Calu3 (cell line): ENCODE results near the gene TPGS1. TPM values are rescaled to one million over a fixed set of nuclear protein-coding genes. Genes with fewer than 3 reads are reported as not detected.
A peak's percentile ranks its signal among the peaks of the same experiment; 100 is the strongest.

Experiments
- BruUV-seq: library from RNA; stranded (reverse); fragments of 400-500 nt; replicated peaks from 2 replicates; lab custom pipeline; 2021; lab: Mats Ljungman, UMichigan
- CTCF ChIA-PET: fragments of 300-600 bp; sonication (Branson Sonifier 250); formaldehyde crosslinking; loops from one replicate; lab custom pipeline; 2022; ENCODE audit warnings: antibody characterized with exemption; lab: Charles Lee
- DNase-seq: peaks from one replicate; pipeline ENCODE4 v3.0.0; 2022
- H3K27ac Mint-ChIP-seq: one replicate; pipeline ENCODE4 v1.8.0; 2022; ENCODE audit warnings: mixed read lengths; ENCODE audit not compliant: unreplicated experiment
- H3K27me3 Mint-ChIP-seq: one replicate; pipeline ENCODE4 v1.8.0; 2022; ENCODE audit warnings: mixed read lengths; ENCODE audit not compliant: unreplicated experiment
- H3K36me3 Mint-ChIP-seq: one replicate; pipeline ENCODE4 v1.8.0; 2022; ENCODE audit warnings: mild to moderate bottlenecking, moderate library complexity, mixed read lengths; ENCODE audit not compliant: insufficient read depth, unreplicated experiment
- H3K4me1 Mint-ChIP-seq: one replicate; pipeline ENCODE4 v1.8.0; 2022; ENCODE audit warnings: mild to moderate bottlenecking, low read depth, mixed read lengths; ENCODE audit not compliant: unreplicated experiment
- H3K4me3 Mint-ChIP-seq: one replicate; pipeline ENCODE4 v1.8.0; 2022; ENCODE audit warnings: mild to moderate bottlenecking, low read depth, moderate library complexity, mixed read lengths; ENCODE audit not compliant: unreplicated experiment
- H3K9me3 Mint-ChIP-seq: one replicate; pipeline ENCODE4 v1.8.0; 2022; ENCODE audit warnings: low read depth, mixed read lengths; ENCODE audit not compliant: unreplicated experiment
- CTCF ChIP-seq: fragments of 200-600 bp; IDR thresholded peaks from one replicate; pipeline ENCODE4 v1.8.0; 2022; ENCODE audit warnings: antibody characterized with exemption; ENCODE audit not compliant: unreplicated experiment
- intact Hi-C: fragments of 100-400 bp; cut with micrococcal nuclease; formaldehyde crosslinking; loops from one replicate; pipeline ENCODE4 v1.10.0; 2022; ENCODE audit not compliant: unreplicated experiment
- total RNA-seq: library from RNA; stranded (reverse); gene quantifications from 2 replicates; pipeline ENCODE4 v1.2.3, GENCODE V29; 2022

Gene TPGS1
- total RNA-seq, 1 experiment from 2014 or later: 9.0 TPM

DNA sequence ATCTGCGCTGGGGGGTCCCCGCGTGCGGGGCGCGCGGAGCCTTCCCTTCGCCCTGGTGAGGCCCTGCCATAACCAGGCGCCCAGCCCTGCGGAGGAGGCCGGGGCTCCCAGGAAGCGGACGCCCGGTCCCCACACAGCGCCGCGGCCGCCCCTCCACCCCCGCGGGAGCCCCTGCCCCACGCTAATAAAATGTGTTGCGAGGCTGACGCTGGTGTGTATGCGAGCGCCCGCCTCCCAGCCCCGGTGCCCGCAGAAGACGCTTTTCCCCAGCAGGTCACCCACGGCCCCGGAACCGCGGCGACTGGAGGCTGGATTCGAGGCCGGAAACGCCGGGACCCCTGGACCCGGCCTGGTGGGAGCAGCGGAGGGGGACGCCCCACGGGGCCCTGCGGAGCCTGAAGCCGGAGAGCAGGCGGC lies 12.2 kb downstream of the TPGS1 start:
- BruUV-seq: no TSS peak
- no peak for DNase-seq
- no peaks in the 10 kb centered on the region for H3K4me1 Mint-ChIP-seq
- intact Hi-C loops: no loop called here
- TF ChIP-seq CTCF: no peak
- H3K4me3 Mint-ChIP-seq: no peak overlapping the region
- H3K9me3 Mint-ChIP-seq: no peaks in the 10 kb centered on the region
- no peak overlapping the region for H3K27ac Mint-ChIP-seq
- no peaks in the 10 kb centered on the region for H3K36me3 Mint-ChIP-seq
- CTCF ChIA-PET: no interaction called here
- no peaks in the 10 kb centered on the region for H3K27me3 Mint-ChIP-seq

DNA sequence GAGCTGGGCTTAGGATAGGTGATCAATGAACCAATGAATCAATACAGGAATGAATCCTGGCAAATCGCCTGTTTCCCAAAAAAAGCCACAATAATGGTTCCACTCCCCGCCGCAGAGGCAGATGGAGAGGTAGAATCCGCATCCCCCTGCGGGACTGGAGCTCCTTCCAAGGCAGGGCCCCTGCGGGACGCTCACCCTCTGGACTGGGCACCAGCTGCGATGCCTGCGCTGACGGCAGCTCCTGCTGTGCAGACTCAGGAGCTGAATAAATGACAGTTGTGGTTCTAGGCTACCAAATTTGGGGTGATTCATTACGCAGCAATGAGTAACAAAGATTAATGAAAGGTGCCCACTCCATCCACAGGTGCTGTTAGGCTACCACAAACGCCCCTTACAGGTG lies 15.4 kb downstream of the TPGS1 start:
- intact Hi-C loops: no loop called here
- no peak for TF ChIP-seq CTCF
- H3K27ac Mint-ChIP-seq: no peak overlapping the region
- DNase-seq: no peak
- no peaks in the 10 kb centered on the region for H3K9me3 Mint-ChIP-seq
- no TSS peak for BruUV-seq
- no peaks in the 10 kb centered on the region for H3K36me3 Mint-ChIP-seq
- H3K4me1 Mint-ChIP-seq: no peaks in the 10 kb centered on the region
- no peak overlapping the region for H3K4me3 Mint-ChIP-seq
- CTCF ChIA-PET: no interaction called here
- H3K27me3 Mint-ChIP-seq: peaks cover 14% of the 10 kb centered on the region

DNA sequence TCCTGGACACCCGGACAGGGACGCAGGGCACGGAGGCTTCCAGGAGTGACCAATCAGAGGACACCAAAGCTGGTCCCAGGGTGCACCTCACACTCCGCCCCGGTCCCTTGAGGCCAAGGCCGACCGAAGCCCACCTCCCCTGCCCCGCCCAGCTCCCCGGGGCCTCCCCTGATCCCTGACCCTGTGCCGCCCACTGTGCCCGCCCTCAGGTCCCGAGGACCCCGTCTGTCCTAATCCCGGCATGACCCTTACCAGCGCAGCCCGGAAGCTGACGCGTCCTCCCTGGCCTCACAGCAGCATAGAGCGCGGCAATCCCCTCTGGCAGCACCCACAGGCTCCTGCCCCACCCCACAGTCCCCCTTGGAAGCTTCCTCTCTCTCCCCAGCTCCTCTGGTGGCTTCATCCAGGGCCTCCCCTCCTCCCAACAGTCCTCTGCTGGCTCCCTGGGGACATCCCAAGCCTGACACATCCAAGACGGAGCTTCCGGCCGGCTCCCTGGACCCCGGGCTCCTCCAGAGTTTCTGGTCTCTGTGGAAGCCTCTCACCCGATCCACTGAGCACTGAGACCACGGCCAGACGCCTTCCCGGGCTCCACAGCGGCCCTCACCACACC lies 16.9 kb downstream of the TPGS1 start:
- intact Hi-C loops: no loop called here
- Mint-ChIP-seq H3K4me1 (no peaks in the 10 kb centered on the region), H3K27ac (no peak overlapping the region), H3K9me3 (no peaks in the 10 kb centered on the region), H3K36me3 (no peaks in the 10 kb centered on the region), H3K4me3 (peak overlapping the region; percentile 24), H3K27me3 (peaks cover 14% of the 10 kb centered on the region)
- BruUV-seq: no TSS peak
- TF ChIP-seq CTCF: no peak
- DNase-seq: no peak
- CTCF ChIA-PET: no interaction called here

DNA sequence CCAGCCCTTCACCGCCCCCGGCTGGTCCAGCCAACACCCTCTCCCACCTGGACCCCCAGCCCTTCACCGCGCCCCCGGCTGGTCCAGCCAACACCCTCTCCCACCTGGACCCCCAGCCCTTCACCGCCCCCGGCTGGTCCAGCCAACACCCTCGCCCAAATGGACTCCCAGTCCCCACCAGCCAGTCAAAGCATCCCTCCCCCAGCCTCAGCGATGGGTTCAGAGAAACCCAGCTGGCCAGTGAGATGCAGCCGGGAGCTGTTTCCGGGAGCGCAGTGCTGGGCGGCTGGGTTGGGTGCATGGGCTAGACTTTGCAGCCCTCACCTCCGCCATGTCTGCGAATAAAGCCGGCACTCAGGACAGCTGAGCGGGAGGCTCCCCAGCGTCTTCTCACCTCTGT lies 17.7 kb downstream of the TPGS1 start:
- no peaks in the 10 kb centered on the region for H3K9me3 Mint-ChIP-seq
- CTCF ChIA-PET: no interaction called here
- TF ChIP-seq CTCF: no peak
- H3K4me1 Mint-ChIP-seq: no peaks in the 10 kb centered on the region
- no peak overlapping the region for H3K4me3 Mint-ChIP-seq
- no peak overlapping the region for H3K27ac Mint-ChIP-seq
- DNase-seq: no peak
- intact Hi-C loops: no loop called here
- no peaks in the 10 kb centered on the region for H3K36me3 Mint-ChIP-seq
- BruUV-seq: no TSS peak
- H3K27me3 Mint-ChIP-seq: peaks cover 14% of the 10 kb centered on the region
